Natural killer cell treated with Interleukin-12 subunit alpha and Interleukin-12 subunit beta and Interleukin-15 and Interleukin-18, amount 100 ng/mL, for 72 hours (primary cell): Measurements from ENCODE around the gene FERMT3. TPM values are rescaled to one million over a fixed set of nuclear protein-coding genes. Genes with fewer than 3 reads are reported as not detected.
A peak's percentile ranks its signal among the peaks of the same experiment; 100 is the strongest.

Source experiments
- ATAC-seq, 2 donors: fragments of 150-1000 bp; cut with Tn5 transposase in 1 of 2; sonication (Bioruptor Pico), chemical (Tn5 transposase) in 1 of 2; 2 replicates each; pipeline ENCODE4 v1.10.0; 2021
- DNase-seq: peaks from one replicate; pipeline ENCODE4 v3.0.0; 2022; ENCODE audit warnings: low spot score
- H3K27ac Mint-ChIP-seq, 2 donors: 1 replicate in 1 of 2; 2 replicates in 1 of 2; pipeline ENCODE4 v1.8.0; 2022; ENCODE audit warnings: mixed read lengths in 2 of 2, mild to moderate bottlenecking in 1 of 2, moderate library complexity in 1 of 2
- H3K27me3 Mint-ChIP-seq, 2 donors: 1 replicate in 1 of 2; 2 replicates in 1 of 2; pipeline ENCODE4 v1.8.0; 2022; ENCODE audit warnings: mixed read lengths in 2 of 2
- H3K36me3 Mint-ChIP-seq: one replicate; pipeline ENCODE4 v1.8.0; 2022; ENCODE audit warnings: mixed read lengths
- H3K4me1 Mint-ChIP-seq, 2 donors: 1 replicate in 1 of 2; 2 replicates in 1 of 2; pipeline ENCODE4 v1.8.0; 2022; ENCODE audit warnings: low read depth in 2 of 2, mixed read lengths in 2 of 2, mild to moderate bottlenecking in 1 of 2
- H3K4me3 Mint-ChIP-seq: one replicate; pipeline ENCODE4 v1.8.0; 2022; ENCODE audit warnings: mixed read lengths
- H3K9me3 Mint-ChIP-seq: 2 replicates; pipeline ENCODE4 v1.8.0; 2022; ENCODE audit warnings: mixed read lengths
- total RNA-seq, 2 donors: library from RNA; stranded (reverse); gene quantifications; one replicate each; pipeline ENCODE4 v1.2.3, GENCODE V29; 2022

The FERMT3 gene
- total RNA-seq, 2 donors from 2014 or later, result 249 to 276 TPM

- Mint-ChIP-seq H3K27me3 (no peaks in the 10 kb centered on the region), H3K36me3 (peaks cover 10% of the 10 kb centered on the region), H3K4me1 (peaks cover 12 to 16% of the 10 kb centered on the region in 2 donors), H3K4me3 (no peak overlapping the region), H3K9me3 (no peaks in the 10 kb centered on the region), H3K27ac (no peak overlapping the region)
- DNase-seq (no peak), ATAC-seq (no peak)
These were observed 13.2 kb downstream of the FERMT3 start for GRCh38 chr11:64219755-64220154.

- Mint-ChIP-seq H3K9me3 (no peaks in the 10 kb centered on the region), H3K27ac (no peak overlapping the region), H3K4me1 (peaks cover 10 to 13% of the 10 kb centered on the region in 2 donors)
These were observed 13.8 kb downstream of the FERMT3 start for GRCh38 chr11:64220271-64220670.

GRCh38 chr11:64220798-64221197 lies 14.3 kb downstream of the FERMT3 start:
- Mint-ChIP-seq H3K27me3 (no peaks in the 10 kb centered on the region), H3K36me3 (peaks cover 4% of the 10 kb centered on the region), H3K4me1 (peaks cover 11 to 15% of the 10 kb centered on the region in 2 donors), H3K4me3 (no peak overlapping the region), H3K9me3 (no peaks in the 10 kb centered on the region), H3K27ac (no peak overlapping the region)
- DNase-seq, result no peak
- no peak for ATAC-seq

More at GRCh38 chr11:64220271-64220670, 13.8 kb downstream of the FERMT3 start:
- no peak for ATAC-seq
- Mint-ChIP-seq H3K36me3 (peaks cover 6% of the 10 kb centered on the region), H3K4me3 (no peak overlapping the region), H3K27me3 (no peaks in the 10 kb centered on the region)
- DNase-seq, result no peak

- DNase-seq, result no peak
- Mint-ChIP-seq H3K36me3 (no peaks in the 10 kb centered on the region), H3K27ac (no peak overlapping the region), H3K27me3 (no peaks in the 10 kb centered on the region), H3K4me1 (peaks cover 16 to 19% of the 10 kb centered on the region in 2 donors), H3K4me3 (no peak overlapping the region), H3K9me3 (no peaks in the 10 kb centered on the region)
- no peak for ATAC-seq
These were observed 16.1 kb downstream of the FERMT3 start for GRCh38 chr11:64222651-64223000.

GRCh38 chr11:64223001-64223651 lies 16.6 kb downstream of the FERMT3 start:
- Mint-ChIP-seq H3K27ac (no peak overlapping the region), H3K36me3 (no peaks in the 10 kb centered on the region), H3K4me1 (peaks cover 20% of the 10 kb centered on the region in 2 donors), H3K4me3 (no peak overlapping the region), H3K27me3 (no peaks in the 10 kb centered on the region), H3K9me3 (no peaks in the 10 kb centered on the region)
- ATAC-seq (no peak), DNase-seq (peak; percentile 60)

GRCh38 chr11:64224151-64224890 lies 17.8 kb downstream of the FERMT3 start:
- Mint-ChIP-seq H3K9me3 (no peaks in the 10 kb centered on the region), H3K4me3 (peak overlapping the region; percentile 84), H3K36me3 (no peaks in the 10 kb centered on the region), H3K4me1 (peaks cover 15 to 18% of the 10 kb centered on the region in 2 donors), H3K27me3 (no peaks in the 10 kb centered on the region), H3K27ac (peak overlapping the region; percentile 79 to 80)
- DNase-seq (peak; percentile 53), ATAC-seq (no peak)

GRCh38 chr11:64224891-64225607 lies 18.5 kb downstream of the FERMT3 start:
- Mint-ChIP-seq H3K9me3 (no peaks in the 10 kb centered on the region), H3K27ac (peak overlapping the region; percentile 79 to 80), H3K4me3 (peak overlapping the region; percentile 84), H3K36me3 (no peaks in the 10 kb centered on the region), H3K27me3 (no peaks in the 10 kb centered on the region), H3K4me1 (peaks cover 20 to 25% of the 10 kb centered on the region in 2 donors)
- ATAC-seq (no peak), DNase-seq (no peak)

- ATAC-seq (peak; percentile 83 to 87), DNase-seq (peak; percentile 92)
- Mint-ChIP-seq H3K27ac (peak within 1 kb of the TSS; percentile 79 to 90), H3K4me3 (peak within 1 kb of the TSS; percentile 84), H3K9me3 (no peaks in the 10 kb centered on the region), H3K36me3 (no peaks in the 10 kb centered on the region), H3K4me1 (peaks cover 23 to 27% of the 10 kb centered on the region in 2 donors), H3K27me3 (no peaks in the 10 kb centered on the region)
These were observed 19.3 kb downstream of the FERMT3 start, which contains the start of the genes NUDT22 and TRPT1 for GRCh38 chr11:64225608-64226506. Gene NUDT22, plus strand, starts transcription at chr11:64226274. Its CDS starts 379 bp downstream, at chr11:64226653. Gene TRPT1, minus strand, starts transcription at chr11:64226186. Its CDS starts 326 bp downstream, at chr11:64225860.

GRCh38 chr11:64226507-64227051 lies 20.1 kb downstream of the FERMT3 start:
- Mint-ChIP-seq H3K4me1 (peaks cover 25 to 27% of the 10 kb centered on the region in 2 donors), H3K27me3 (no peaks in the 10 kb centered on the region), H3K27ac (peak overlapping the region; percentile 79 to 90)

GRCh38 chr11:64227405-64227956 lies 21.0 kb downstream of the FERMT3 start:
- DNase-seq, result no peak
- Mint-ChIP-seq H3K9me3 (no peaks in the 10 kb centered on the region), H3K27ac (peak overlapping the region; percentile 79 to 90), H3K4me1 (peaks cover 27 to 31% of the 10 kb centered on the region in 2 donors), H3K36me3 (no peaks in the 10 kb centered on the region), H3K4me3 (peak overlapping the region; percentile 84), H3K27me3 (no peaks in the 10 kb centered on the region)
- no peak for ATAC-seq

More at GRCh38 chr11:64226507-64227051, 20.1 kb downstream of the FERMT3 start:
- Mint-ChIP-seq H3K36me3 (no peaks in the 10 kb centered on the region), H3K9me3 (no peaks in the 10 kb centered on the region), H3K4me3 (peak overlapping the region; percentile 84)
- ATAC-seq, result peak; percentile 65 to 66
- DNase-seq, result peak; percentile 77

- DNase-seq (no peak), ATAC-seq (no peak)
- peaks cover 27 to 31% of the 10 kb centered on the region in 2 donors for H3K4me1 Mint-ChIP-seq
- H3K36me3 Mint-ChIP-seq, result no peaks in the 10 kb centered on the region
- no peaks in the 10 kb centered on the region for H3K9me3 Mint-ChIP-seq
- H3K27ac Mint-ChIP-seq, result peak overlapping the region; percentile 84 to 89
- no peaks in the 10 kb centered on the region for H3K27me3 Mint-ChIP-seq
- peak overlapping the region; percentile 90 for H3K4me3 Mint-ChIP-seq
These were observed 22.7 kb downstream of the FERMT3 start for GRCh38 chr11:64229090-64229743.

GRCh38 chr11:64229744-64230170 lies 23.2 kb downstream of the FERMT3 start:
- ATAC-seq (no peak), DNase-seq (peak; percentile 60)
- H3K27me3 Mint-ChIP-seq, result no peaks in the 10 kb centered on the region
- H3K9me3 Mint-ChIP-seq, result no peaks in the 10 kb centered on the region
- peak overlapping the region; percentile 90 for H3K4me3 Mint-ChIP-seq
- H3K27ac Mint-ChIP-seq, result peak overlapping the region; percentile 84 to 89
- H3K36me3 Mint-ChIP-seq, result no peaks in the 10 kb centered on the region
- peaks cover 27 to 31% of the 10 kb centered on the region in 2 donors for H3K4me1 Mint-ChIP-seq
